ENCODE results near the gene GDPD3.
"Not testable (repeated sequence)": the region's sequence is repeated elsewhere in the genome, so short reads cannot be mapped to it uniquely, and the experiment has no call there.

GDPD3 gene

DNA sequence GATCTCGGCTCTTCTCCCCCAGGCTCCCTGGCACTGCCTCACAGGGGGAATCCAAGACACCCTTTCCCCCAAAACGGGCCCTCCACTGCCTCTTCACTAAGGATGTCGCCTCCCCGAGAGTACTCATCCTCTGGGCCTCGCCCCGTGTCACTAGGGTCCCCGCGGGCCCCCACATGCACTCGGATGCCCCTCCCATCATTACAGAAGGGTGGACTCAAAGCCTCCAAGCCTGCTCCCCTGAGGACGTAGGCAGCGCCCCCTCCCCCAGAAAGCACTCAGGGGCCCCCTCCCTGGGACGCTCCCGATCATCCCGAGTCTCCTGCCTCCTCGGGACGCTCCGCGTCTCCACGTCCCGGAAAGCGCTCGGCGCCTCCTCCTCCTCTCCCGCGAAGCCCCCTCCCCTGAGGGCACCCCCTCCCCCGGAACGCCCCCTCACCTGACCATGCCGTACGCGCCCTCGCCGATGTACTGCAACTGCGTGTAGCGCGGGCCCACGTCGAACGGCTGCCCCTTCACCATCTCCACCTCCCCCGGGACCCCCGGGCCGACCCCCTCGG lies 9.3 kb upstream of the GDPD3 start:
- peak in 1 of 6 experiments; percentile 41 for DNase-seq

DNA sequence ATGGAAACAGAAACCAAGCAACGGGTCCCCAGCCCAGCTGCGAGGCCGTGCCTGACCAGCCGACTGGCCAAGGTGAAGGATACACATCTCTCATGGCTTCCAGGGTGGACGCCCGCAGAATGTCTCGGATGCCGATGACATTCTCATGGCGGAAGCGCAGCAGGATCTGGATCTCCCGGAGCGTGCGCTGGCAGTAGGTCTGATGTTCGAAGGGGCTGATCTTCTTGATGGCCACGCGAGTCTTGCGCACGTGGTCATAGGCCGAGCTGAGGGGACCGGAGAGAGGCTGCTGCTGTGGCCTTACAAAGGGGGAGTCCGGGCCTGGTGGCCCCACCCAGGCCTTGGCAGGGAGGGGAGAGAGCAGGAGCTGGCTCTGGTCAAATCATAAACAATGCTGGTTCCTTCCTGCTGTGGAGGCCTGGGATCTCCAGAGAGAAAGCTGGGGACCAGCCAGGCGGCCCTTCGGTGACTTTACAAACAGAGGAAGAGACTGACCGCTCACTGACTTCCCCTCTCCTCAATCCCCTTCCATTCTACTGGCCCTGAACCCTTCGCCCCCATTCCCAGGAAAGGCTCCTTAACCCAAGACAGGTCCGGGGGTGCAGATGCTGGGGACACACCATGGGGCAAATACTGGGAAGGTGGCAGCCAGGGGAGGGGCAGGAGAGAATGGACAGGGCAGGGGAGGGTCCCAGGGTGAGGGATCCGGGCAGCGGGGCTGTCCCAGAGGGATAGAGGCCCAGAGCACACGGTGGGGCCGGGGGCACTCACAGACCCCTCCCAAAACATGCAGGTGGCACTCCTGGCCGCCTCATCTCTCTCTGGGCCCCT lies 8.6 kb upstream of the GDPD3 start:
- no peak for DNase-seq

DNA sequence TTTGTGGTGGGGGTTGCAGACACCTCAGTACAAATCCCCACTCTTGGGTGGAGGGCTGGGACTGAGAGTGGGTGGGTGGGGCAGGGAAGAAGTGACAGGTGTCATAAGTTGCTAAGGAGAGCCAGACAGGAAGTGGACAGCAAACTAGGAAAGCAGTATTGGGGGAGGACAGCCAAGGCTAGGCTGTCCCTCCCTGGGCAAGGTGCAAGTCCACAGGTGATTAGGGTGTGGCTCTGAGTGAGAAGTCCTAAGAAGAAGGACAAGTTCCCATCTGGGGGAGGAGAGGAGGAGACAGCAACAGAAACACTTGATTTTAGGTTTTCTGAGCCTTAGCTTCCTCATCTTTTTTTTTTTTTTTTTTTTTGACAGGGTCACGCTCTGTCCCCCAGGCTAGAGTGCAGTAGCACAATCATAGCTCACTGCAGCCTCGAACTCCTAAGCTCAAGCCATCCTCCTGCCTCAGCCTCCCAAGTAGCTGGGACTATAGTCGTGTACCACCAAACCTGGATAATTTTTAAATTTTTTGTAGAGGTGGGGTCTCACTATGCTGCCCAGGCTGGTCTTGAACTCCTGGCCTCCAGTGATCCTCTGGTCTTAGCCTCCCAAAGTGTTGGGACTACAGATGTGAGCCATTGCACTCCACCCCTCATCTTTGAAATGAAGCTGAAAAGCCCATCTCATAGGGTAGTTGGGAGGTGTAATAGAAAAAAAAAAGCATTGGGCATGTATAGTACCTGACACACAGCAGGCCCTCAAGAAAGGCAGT lies 7.2 kb upstream of the GDPD3 start:
- DNase-seq, result no peak

DNA sequence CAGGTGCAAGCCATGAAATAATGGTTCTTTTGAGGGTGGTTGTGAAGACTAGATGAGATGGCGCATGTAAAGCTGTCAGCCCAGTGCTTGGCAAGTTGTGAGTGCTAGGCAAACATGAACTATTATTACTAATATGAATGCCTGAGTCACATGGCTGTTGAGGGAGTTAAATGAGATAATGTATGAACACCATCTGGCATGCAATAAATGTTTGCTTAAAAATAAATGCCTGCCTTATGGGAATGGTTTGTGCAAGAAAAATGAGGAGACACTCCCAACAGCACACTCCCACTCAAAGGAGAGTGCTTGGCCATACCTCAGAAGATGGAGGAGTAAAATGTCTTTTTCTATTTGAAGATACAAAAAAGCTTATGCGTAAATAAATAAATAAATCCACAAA lies 6.1 kb upstream of the GDPD3 start:
- no peak for DNase-seq

DNA sequence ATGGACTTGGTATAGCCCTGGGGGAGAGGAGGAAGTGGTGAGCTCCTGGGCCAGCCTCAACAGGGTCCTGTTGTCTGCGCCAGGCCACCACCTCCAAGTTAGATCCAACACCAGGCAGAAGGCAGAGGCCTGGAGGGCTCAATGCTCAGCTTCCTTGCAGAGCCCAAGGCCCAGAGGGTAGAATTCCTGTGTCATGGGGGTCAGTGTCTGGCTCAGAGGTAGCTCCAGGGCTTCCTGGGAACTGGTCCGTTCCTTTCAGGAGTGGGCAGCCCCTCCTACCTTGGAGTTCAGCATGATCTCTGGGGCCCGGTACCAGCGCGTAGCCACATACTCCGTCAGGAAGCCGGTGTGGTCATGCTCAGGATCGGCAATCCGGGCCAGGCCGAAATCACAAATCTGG lies 4.4 kb upstream of the GDPD3 start:
- no peak for DNase-seq

DNA sequence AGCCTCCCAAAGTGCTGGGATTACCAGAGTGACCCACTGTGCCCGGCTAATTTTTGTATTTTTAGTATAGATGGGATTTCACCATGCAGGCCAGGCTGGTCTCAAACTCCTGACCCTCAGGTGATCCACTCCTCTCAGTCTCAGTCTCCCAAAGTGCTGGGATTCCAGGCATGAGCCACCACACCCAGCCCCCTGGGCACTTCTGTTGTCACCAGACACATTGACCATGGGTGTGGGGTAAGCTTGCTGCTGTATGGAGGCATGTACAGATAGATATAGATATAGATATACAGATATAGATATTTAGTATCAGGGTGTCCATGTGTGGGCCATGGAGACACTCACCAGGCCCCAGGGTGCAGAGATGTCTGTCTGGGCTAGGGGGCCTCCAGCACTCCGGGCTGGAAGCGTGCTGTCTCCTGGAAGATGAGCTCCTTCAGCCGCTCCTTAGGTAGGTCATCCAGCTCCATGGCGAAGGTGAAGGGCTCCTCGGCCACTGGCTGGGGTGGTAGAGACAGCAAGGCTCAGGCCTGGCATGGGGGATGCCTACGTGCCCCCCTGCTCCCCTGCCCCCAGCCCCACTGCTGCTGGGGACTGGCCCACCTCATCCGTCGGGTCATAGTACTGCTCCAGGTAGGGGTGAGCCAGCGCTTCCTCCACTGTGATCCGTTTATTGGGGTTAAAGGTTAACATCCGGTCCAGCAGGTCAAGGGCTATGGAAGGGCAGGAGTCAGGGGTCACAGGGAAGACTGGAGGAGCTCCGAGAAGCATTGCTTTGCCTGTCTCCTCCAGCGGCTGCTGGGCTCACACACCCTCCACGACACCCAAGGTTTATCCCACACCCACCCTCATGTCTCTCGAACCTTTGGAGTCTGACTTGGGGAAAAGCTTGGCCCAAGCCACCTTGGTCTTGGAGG lies 3.2 kb upstream of the GDPD3 start:
- no peak for DNase-seq

DNA sequence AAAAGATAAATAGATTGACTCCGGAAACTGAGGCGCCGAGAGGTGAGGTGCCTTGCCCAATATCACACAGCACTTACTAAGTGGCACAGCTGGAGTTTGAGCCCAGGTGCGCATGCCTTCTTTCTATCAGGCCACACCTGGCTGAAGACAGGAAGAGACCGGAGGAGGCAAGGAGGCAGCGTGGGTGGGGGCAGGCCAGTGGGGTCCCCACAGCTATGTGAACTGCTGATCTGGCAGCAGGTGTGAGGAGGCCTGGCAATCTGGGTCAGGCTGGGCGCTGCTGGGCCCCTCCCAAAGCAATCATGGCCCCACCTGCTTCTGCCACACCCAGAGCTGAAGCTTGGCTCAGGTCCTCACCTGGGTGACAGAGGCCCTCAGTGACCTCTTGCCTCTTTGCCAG lies 1.9 kb upstream of the GDPD3 start:
- peak in 1 of 6 experiments; percentile 6 for DNase-seq

DNA sequence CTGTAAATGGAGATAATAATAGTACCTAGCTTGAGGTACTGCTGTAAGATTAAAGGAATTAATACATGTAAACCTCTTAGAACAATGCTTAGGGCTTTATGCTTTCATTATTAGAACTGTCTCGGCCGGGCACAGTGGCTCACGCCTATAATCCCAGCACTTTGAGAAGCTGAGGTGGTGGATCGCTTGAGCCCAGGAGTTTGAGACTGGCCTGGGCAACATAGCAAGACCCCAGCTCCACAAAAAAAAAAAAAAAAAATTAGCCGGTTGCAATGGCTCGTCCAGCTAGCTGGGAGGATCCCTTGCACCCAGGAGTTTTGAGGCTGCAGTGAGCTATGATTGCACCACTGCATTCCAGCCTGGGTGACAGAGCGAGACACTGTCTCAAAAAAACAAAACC lies 1.5 kb upstream of the GDPD3 start:
- not testable (repeated sequence) for DNase-seq

DNA sequence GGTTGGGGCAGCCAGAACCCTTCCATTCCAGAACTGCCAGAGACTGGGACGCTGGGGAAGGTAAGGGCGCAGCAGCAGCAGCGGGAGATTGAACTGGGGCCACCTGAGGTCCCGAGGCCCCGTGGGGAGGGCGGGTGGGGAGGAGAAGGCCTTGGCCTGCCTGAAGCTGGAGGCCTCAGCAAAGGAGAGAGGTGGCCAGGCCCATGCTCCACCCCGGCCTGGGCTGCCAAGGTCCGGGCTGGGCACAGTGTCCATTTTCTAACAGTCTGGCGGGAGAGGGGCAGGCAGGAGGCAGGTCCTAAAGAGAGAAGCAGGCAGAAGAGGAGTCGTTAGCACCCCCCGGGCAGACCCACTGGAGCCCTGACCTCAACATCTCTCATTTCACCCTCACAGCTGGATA lies 1.1 kb upstream of the GDPD3 start:
- DNase-seq, result no peak

DNA sequence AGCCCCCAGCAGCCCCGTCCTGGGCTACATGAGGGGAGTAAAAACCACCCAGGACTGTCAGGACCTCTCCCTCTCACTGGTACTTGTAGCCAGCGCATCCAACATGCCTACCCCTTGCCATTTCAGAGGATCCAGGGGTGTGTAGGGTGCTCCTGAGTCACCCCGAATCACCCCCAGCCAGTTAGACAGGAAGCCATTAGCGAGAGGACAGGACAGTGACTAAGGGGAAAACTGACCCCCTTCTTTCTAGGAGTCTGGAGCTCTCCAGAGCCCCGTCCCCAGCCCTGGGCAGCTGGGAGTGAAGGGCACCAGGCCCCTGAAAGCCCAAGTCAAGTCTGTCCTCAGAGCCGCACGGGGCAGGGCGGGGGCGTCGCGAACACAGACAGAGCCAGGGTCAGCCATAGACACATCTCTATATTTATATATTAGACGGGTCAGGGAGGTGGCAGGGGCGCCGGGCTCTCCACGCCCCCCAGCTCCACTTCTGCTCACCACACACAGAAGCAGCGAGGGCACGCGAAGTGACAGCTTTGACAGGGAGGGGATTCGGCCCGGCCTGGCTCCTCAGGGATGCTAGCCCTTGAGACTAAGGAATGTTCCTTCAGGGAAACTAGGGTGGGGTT lies 485 bp upstream of the GDPD3 start:
- DNase-seq, result no peak

DNA sequence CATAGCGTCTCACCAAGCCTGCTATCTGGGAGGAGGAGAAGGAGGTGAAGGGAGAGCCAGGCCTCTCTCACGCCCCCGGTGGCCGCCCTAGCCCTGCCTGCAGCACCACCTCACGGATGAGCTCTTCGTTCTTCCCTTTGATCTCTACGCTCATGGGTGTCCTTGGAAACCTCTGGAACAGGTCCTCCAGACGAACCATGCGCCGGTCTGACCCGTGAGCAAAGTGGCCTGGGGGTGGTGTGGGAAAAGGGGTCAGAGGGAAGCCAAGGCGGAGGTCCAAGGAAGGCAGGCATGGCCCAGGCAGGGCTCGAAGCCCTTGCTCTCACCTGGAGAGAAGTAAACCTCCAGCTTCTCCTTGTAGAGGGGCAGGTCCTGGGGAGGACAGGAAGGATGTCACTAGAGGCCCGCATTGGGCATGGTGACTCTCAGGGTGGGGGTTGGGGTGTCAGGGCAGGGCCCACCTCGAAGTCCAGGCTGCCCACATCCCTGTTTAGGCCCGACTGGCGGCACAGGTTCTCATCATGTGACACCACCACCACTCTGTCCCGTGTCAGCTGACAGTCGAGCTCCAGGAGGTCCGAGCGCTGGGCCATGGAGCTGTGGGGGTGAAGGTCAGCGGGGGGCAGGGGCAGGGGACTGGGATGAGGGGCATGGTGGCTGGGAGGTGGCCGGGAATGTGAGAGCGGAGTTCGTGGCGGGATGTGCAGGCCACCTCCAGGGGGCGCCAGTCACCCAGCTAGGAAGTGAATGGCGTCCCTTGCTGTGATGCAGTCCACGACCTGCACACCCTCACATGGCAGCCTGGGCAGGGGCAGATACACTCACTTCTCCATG lies 923 bp downstream of the GDPD3 start:
- peak in 5 of 6 experiments; percentile 16 to 47 (median 24) for DNase-seq

DNA sequence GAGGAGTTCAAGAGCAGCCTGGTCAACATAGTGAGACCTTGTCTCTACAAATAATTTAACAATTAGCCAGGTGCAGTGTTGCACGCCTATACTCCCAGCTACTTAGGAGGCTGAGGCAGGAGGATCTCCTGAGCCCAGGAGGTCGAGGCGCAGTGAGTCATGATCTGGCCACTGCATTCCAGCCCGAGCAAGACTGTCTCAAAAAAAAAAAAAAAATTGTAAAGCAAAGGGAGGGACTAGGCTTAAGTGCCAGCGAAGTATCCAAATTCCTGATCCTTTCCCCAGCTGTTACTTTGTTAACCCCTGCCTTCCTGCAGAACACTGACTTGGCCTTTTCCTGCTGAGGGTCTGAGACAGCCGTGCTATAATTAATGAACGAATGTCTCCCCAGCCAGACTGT lies 2.7 kb downstream of the GDPD3 start:
- DNase-seq, result no peak

DNA sequence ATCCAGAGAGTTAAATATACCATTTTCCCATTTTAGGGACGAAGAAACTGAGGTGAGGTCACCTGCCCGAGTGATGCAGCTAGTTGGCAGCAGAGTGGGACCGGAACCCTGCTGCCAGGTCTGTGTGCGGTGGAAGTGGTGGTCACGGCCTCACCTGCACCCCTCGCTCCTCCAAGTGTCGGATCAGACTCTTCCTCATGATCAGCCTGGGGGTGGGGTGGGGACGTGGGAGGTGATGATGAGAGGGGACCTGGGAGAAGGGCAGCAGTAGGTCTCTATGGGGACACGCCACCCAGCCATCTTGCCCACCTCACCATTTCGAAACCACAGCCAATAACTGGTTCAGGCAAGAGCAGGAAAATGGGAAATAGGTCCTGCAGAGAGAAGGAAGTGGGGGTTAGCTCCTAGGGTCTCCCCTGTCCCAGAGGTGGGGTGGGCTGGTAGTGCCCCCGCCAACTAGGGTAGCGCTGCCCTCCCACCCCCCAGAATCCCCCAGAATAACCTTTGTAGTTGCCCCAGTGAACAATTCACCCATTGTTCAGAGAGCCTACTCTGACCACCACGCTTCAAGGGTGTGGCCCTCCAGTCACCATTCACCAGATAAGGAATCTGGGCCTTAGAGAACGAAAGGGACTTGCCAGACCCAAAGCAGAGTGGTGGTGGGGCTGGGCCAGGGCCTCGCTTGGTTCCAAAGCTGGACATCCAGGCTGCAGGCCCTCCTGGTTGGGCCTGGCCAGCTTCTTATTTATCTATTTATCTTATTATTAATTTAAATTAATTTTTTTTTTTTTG lies 5.1 kb downstream of the GDPD3 start:
- no peak for DNase-seq

DNA sequence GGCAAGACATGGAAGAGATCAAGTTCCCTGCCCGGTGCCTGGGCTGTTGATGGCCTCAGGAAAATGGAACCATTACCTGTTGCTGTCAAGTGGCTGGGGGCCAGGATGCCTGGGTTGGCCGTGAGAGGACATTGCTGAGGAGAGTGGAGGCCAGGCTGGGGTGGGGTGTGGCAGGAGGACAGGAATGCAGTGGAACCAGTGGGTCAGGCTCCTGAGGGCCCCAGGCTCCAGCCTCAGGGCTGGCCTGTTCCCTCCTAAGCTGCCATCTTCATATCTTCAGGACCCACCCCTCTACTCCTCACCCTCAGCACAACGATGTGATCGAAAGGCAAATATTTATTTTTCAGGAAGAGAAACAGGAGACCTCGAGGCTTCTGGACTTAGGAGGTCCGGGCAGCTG lies 8.8 kb downstream of the GDPD3 start:
- DNase-seq, result no peak

DNA sequence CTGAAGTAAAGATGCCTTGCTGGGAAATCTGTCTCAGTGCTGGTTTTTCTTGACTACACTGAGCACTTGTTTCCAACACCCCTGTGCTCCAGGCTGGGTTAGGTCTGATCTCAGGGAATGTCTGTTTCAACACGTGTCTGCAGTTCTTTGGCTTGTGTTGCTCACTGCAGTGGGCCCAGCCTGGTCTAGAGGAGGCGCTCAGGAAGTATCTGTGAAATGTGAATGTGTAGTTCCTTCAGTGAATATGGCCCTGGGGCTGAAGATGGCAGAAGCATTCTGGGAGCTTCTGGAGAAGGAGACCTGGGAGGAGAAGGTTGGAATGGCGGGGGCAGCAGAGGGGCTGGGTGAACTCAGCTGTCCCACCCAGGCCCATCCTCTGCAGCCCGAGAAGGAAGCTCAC lies 9.2 kb downstream of the GDPD3 start:
- no peak for DNase-seq

DNA sequence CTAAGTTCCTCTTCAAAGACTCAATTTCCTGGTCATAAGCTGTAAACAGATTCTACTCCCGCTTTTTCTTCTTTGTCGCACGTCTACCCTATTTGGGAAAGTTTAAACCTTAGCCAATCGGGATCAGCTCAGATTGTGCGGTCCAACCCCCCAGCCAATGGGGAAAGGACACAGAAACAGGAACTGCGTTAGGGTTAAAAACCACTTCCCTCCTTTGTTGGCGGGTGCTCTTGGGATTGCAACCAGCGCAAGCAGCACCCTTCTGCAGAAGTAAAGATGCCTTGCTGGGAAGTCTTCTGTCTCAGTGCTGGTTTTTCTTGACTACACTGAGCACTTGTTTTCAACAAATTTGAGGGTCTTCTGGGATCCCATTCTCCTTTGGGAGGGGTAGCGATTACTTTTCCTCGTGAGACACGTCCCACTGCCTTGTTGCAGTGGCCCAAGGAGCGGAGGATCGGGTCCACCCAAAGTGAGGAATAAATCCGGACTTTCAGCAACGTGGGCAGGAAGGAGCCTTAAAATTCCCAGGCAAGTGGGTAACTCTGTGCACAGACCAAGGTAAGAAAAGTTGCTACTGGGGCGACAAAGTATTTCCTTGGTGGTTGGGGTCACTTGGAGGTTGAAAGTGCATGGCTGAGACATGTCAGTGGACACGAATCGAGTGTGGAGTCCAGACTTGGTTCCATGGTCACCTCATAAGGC lies 16.3 kb downstream of the GDPD3 start:
- DNase-seq, result peak in 3 of 6 experiments; percentile 25 to 66 (median 38)

DNA sequence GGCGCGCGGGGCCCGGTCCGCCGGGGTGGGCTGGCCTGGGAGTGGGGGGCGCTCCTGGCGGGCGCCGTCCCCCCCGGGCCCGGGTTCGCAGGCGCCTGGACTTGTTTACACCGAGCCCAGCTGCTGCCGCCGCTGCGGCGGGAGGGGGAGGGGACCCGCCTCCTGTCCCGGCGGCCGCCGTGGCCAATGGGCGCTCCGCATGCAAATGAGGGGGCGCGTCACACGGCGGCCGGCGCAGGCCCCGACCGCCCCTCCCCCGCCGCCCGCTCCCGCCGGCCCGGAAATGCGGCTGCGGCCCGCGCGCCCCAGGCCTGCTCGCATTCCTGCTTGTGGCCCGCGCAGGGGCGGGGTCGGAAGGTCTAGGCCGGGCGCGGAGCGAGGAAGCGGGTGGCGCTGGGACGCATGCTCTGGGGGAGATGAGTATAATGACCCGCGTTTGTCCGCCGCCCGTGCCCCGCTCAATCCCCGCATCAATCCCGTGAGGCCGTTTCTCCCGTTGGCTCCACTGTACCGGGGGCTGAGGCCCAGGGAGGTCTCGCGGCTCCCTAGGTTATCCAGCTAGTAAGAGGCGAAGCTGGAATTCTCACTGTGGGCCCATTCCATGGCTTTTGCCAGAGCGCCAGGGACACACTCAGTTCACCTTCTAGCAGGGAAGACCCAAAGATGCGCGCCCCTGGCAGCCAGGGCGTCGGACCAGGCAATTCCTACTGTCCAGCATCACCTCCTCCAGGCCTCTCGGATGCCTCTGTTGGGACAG lies 17.1 kb downstream of the GDPD3 start, which contains the start of gene YPEL3:
YPEL3 (minus strand) TSS at position 109 of the 757 bp plus-strand sequence. CDS start 731 bp downstream, outside the sequence.
- DNase-seq, result peak; percentile 74 to 87 (median 84)

DNA sequence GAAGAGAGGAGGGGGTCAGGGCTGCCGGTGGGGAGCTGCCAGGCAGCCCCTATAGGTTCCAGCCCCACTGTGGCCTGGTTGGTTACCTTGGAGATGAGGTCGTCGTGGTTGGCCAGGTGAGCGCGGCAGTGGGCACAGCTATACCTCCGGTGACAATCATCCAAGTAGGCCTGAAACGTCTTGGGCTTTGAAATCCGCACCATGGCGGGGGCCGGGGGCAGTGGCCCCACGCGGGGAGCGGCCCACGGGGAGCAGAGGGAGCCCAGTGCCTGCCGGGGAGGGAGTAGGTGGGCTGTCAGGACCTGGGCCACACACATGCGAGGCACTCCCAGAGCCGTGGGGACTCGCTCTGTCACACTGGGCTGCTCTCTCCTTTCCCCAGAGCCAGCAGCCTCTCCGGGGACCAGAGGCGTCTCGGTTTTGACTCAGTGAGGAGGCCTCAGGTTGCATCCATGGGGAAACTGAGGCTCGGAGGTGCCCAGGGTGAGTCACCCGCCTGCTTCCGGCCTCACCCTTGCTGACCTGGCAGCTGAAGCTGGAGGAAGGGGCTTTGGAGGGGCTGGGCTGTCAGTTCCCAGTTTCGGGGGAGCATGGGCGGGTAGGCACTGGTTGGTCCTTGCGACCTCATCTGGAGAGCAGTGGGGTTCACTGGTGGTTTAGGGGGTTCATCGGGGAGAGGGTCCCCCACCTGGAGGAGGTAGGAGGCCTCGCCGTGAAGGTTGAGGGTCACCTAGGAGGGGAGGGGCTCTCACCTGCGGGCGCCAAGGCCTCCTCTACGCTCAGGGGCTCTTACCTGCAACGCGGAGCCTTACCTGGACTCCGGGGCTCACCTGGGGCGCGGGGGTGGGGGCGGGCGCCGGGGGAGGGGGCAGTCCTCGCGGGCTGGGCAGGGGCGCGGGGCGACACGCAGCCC lies 17.9 kb downstream of the GDPD3 start:
- peak; percentile 12 to 52 (median 28) for DNase-seq
